A673 (cell line): ENCODE measurements around the gene SERINC2. TPM values are rescaled to one million over a fixed set of nuclear protein-coding genes. Genes with fewer than 3 reads are reported as not detected.
A peak's percentile ranks its signal among the peaks of the same experiment; 100 is the strongest.

Source experiments
- BruUV-seq: library from RNA; stranded (reverse); fragments of 400-500 nt; replicated peaks from 2 replicates; lab custom pipeline; 2021; lab: Mats Ljungman, UMichigan
- CTCF ChIA-PET: fragments of 300-600 bp; sonication (Branson Sonifier 250); formaldehyde crosslinking; loops from one replicate; lab custom pipeline; 2022; ENCODE audit warnings: antibody characterized with exemption; lab: Charles Lee
- POLR2A ChIA-PET: fragments of 300-600 bp; sonication (Branson Sonifier 250); formaldehyde crosslinking; loops from one replicate; lab custom pipeline; 2022; ENCODE audit warnings: antibody characterized with exemption; ENCODE audit not compliant: low non-redundant PET; lab: Charles Lee
- DNase-seq: peaks from one replicate; pipeline ENCODE4 v3.0.0-alpha.2; 2015; ENCODE audit warnings: low spot score
- H3K27ac ChIP-seq: fragments of 200-600 bp; sonication (generic); 2 replicates; pipeline ENCODE4 v1.5.1; 2016; ENCODE audit warnings: mixed run types, low read depth, mild to moderate bottlenecking, mixed read lengths, antibody characterized with exemption, low read length; ENCODE audit not compliant: poor library complexity, severe bottlenecking
- H3K27me3 ChIP-seq: fragments of 200-600 bp; sonication (generic); replicated peaks from 2 replicates; pipeline ENCODE4 v1.6.1; 2017; ENCODE audit warnings: mixed run types, low read depth, mild to moderate bottlenecking, mixed read lengths, antibody characterized with exemption, low read length; ENCODE audit not compliant: insufficient read depth, poor library complexity
- H3K36me3 ChIP-seq: fragments of 200-600 bp; sonication (generic); 2 replicates; pipeline ENCODE4 v1.6.1; 2016; ENCODE audit warnings: mixed run types, mild to moderate bottlenecking, mixed read lengths, antibody characterized with exemption, low read length; ENCODE audit not compliant: insufficient read depth, poor library complexity, severe bottlenecking
- H3K4me1 ChIP-seq: fragments of 200-600 bp; sonication (generic); 2 replicates; pipeline ENCODE4 v1.6.1; 2017; ENCODE audit warnings: mixed run types, mild to moderate bottlenecking, mixed read lengths, antibody characterized with exemption, low read length; ENCODE audit not compliant: insufficient read depth, poor library complexity, severe bottlenecking
- H3K4me3 ChIP-seq: fragments of 200-600 bp; sonication (generic); 2 replicates; pipeline ENCODE4 v1.5.1; 2016; ENCODE audit warnings: low read depth, mixed run types, mild to moderate bottlenecking, mixed read lengths, low read length; ENCODE audit not compliant: poor library complexity, severe bottlenecking
- H3K9me3 ChIP-seq: fragments of 200-600 bp; sonication (generic); 2 replicates; pipeline ENCODE4 v1.6.1; 2016; ENCODE audit warnings: mixed run types, low read depth, mild to moderate bottlenecking, mixed read lengths, antibody characterized with exemption, low read length; ENCODE audit not compliant: poor library complexity, severe bottlenecking
- EZH2 ChIP-seq: fragments of 200-600 bp; sonication (generic); IDR thresholded peaks from 2 replicates; pipeline ENCODE4 v1.6.1; 2017; ENCODE audit warnings: borderline replicate concordance, low read depth, mild to moderate bottlenecking, mixed read lengths, antibody characterized with exemption, low read length; ENCODE audit not compliant: poor library complexity, severe bottlenecking
- intact Hi-C: fragments of 100-400 bp; cut with micrococcal nuclease; formaldehyde crosslinking; loops from one replicate; pipeline ENCODE4 v1.10.0; 2022; ENCODE audit not compliant: unreplicated experiment
- total RNA-seq: library from RNA; stranded (reverse); gene quantifications from 2 replicates; pipeline ENCODE4 v1.2.3, GENCODE V29; 2021
- TF ChIP-seq, protein P1 (sequence below): fragments of 300-800, 200-600 bp; sonication (generic); conservative IDR thresholded peaks from 2 replicates; pipeline ENCODE4 v1.5.1; 2017; ENCODE audit warnings: low read depth, mild to moderate bottlenecking, antibody characterized with exemption, low read length, moderate library complexity, mixed read lengths

Gene SERINC2
- total RNA-seq, 1 experiment from 2014 or later: 0.30 TPM

DNA sequence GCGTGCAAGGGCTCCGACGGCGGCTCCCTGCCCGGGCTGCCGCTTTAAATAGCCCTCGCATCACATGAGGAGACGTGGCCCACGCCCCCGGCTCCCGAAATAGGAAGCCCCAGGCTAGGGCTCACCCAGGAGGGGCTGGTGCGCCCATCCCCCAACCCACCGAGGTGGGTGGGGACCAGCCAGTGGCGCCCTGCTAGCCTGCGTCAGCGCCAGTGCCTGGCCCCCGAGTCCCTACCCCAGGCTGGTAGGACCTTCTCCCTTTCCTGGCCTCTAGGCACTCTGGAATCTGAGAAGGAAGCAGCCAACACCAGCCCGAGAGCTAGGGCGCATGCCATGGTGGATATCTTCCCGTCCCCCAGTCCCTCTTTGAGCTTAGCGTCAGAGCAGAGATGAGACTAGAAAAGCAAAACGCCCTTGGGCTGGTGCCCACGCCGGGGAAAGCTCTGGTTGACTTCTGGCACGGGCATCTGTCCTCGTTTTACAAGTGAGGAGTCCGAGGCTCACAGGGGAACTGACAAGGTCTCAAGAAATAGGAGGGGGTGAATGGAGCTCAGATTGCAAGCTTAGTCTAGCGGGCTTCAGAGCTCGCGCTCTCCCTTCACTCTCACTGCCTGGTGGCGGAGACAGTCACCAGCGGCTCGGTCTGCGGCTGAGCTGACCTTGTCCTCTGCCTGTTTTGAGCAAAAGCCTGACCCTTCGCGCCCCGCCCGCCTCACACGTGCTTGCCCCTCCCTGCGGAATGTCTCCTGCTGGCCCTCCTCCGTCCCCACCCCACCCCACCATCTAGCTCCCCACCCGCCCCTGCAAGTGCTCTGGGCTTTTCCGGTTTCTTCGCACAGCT is 39.7 kb upstream of the SERINC2 start, which contains the start of gene FABP3:
TSS of gene FABP3 (minus strand) at position 21 of the 841 bp plus-strand sequence. CDS start 62 bp downstream, outside the sequence.
- ChIA-PET CTCF (interaction anchor here (0.5 to 1.4 kb wide), 2 partner anchors 93 to 416 kb away, joined by 3 to 5 read pairs; no protein-coding TSS in a partner anchor), POLR2A (no interaction called here)
- peak; percentile 52 for DNase-seq
- peaks cover 11% of the 10 kb centered on the region for H3K4me1 ChIP-seq
- no peaks in the 10 kb centered on the region for H3K36me3 ChIP-seq
- no peaks in the 10 kb centered on the region for H3K9me3 ChIP-seq
- H3K27ac ChIP-seq: no peak within 1 kb of the TSS
- intact Hi-C loops: no loop called here
- H3K4me3 ChIP-seq: peak within 1 kb of the TSS; percentile 43
- TF ChIP-seq, protein P1, sequence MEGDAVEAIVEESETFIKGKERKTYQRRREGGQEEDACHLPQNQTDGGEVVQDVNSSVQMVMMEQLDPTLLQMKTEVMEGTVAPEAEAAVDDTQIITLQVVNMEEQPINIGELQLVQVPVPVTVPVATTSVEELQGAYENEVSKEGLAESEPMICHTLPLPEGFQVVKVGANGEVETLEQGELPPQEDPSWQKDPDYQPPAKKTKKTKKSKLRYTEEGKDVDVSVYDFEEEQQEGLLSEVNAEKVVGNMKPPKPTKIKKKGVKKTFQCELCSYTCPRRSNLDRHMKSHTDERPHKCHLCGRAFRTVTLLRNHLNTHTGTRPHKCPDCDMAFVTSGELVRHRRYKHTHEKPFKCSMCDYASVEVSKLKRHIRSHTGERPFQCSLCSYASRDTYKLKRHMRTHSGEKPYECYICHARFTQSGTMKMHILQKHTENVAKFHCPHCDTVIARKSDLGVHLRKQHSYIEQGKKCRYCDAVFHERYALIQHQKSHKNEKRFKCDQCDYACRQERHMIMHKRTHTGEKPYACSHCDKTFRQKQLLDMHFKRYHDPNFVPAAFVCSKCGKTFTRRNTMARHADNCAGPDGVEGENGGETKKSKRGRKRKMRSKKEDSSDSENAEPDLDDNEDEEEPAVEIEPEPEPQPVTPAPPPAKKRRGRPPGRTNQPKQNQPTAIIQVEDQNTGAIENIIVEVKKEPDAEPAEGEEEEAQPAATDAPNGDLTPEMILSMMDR: no peak
- TF ChIP-seq EZH2: no peak
- BruUV-seq: no TSS peak
- no peaks in the 10 kb centered on the region for H3K27me3 ChIP-seq

DNA sequence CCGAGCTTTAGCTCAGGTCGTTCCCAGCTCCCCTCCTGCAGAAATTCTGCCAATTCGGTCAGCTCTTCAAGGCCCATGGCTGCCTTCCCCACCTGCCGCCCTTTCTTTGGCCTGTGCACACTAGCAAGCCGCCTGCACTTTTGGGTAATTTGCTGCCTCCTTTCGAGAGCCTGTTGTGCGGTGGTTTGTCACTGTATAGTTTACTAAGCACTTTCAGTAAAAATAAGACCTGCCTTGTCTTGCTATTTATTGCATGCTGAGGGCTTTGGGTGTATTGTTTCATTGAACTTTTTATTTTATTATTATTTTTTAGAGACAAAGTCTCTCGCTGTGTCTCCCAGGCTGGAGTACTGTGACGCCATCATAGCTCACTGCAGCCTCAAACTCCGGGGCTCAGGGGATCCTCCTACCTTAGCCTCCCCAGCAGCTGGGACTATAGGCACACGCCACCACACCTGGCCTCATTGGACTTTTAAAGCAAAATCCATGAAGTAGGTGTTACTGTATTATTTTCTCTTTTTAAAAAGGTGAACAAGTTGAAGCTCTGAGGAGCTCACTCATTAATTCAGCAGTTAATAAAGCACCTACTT is 39.0 kb upstream of the SERINC2 start:
- TF ChIP-seq, protein P1: no peak
- TF ChIP-seq EZH2: no peak
- DNase-seq: no peak
- POLR2A ChIA-PET: no interaction called here
- Histone ChIP-seq H3K27ac (no peak overlapping the region), H3K9me3 (no peaks in the 10 kb centered on the region), H3K4me1 (peaks cover 11% of the 10 kb centered on the region), H3K27me3 (no peaks in the 10 kb centered on the region), H3K4me3 (peak overlapping the region; percentile 43), H3K36me3 (no peaks in the 10 kb centered on the region)
- CTCF ChIA-PET: interaction anchor here (0.5 to 1.4 kb wide), 2 partner anchors 93 to 415 kb away, joined by 3 to 5 read pairs; no protein-coding TSS in a partner anchor
- intact Hi-C loops: no loop called here
- no TSS peak for BruUV-seq

GRCh38 chr1:31374511-31375196 is 38.4 kb upstream of the SERINC2 start:
- TF ChIP-seq, protein P1: no peak
- TF ChIP-seq EZH2: no peak
- Histone ChIP-seq H3K36me3 (no peaks in the 10 kb centered on the region), H3K4me3 (no peak overlapping the region), H3K9me3 (no peaks in the 10 kb centered on the region), H3K27ac (no peak overlapping the region), H3K27me3 (no peaks in the 10 kb centered on the region), H3K4me1 (peaks cover 11% of the 10 kb centered on the region)
- no peak for DNase-seq
- POLR2A ChIA-PET: no interaction called here
- CTCF ChIA-PET: no interaction called here
- intact Hi-C loops: no loop called here
- BruUV-seq: no TSS peak
